Lower leg skin (tissue), 3 donors: ENCODE data around the gene NFATC2.

ENCODE experiments used
- CTCF ChIP-seq, 3 donors: fragments of 450-650 bp; IDR thresholded peaks; one replicate each; pipeline ENCODE4 v1.5.1; 2016; ENCODE audit warnings: antibody characterized with exemption in 3 of 3, mild to moderate bottlenecking in 3 of 3, moderate library complexity in 2 of 3
- POLR2A ChIP-seq, 2 donors: fragments of 450-650 bp; IDR thresholded peaks; one replicate each; pipeline ENCODE4 v1.6.1; 2016 to 2017; ENCODE audit warnings: antibody characterized with exemption in 2 of 2, mild to moderate bottlenecking in 1 of 2, moderate library complexity in 1 of 2

GRCh38 chr20:51422514-51423289, 119.8 kb downstream of the NFATC2 start:
- TF ChIP-seq CTCF (IDR thresholded peaks at IDR 0.05) (no peak), POLR2A (IDR thresholded peaks at IDR 0.05) (no peak)
